ENCODE results near the gene PAOX. TPM values are rescaled to one million over a fixed set of nuclear protein-coding genes. Genes with fewer than 3 reads are reported as not detected.

Gene PAOX
- total and polyA plus RNA-seq, 11 donors: 2.1 to 7.3 (median 3.4) TPM

- H3K4me3 ChIP-seq: peak within 1 kb of the TSS; percentile 69 to 98 (median 84)
- H3K27ac ChIP-seq: peak within 1 kb of the TSS; percentile 53 to 92 (median 88)
- WGBS, 4 donors: 0 to 1% (median 1%) methylated on average over 26 to 69 of the region's 69 CpGs
- H3K36me3 ChIP-seq: peaks cover 0 to 35% (median 33%) of the 10 kb centered on the region in 9 donors
- no peaks in the 10 kb centered on the region for H3K9me3 ChIP-seq
- H3K27me3 ChIP-seq: no peaks in the 10 kb centered on the region
- peak in 1 of 2 donors; percentile 87 for TF ChIP-seq POLR2A (IDR thresholded peaks at IDR 0.05)
- TF ChIP-seq CTCF (IDR thresholded peaks at IDR 0.05): peak in 7 of 12 donors; percentile 8 to 51 (median 35)
- intact Hi-C loops (cut with DNase I): loop anchor here in 1 of 10 donors (5.0 kb wide), 1 partner anchor 87 kb away; the partner anchor contains the start of genes TUBGCP2 and ZNF511
- peak; percentile 94 to 98 (median 98) for ATAC-seq
- H3K4me1 ChIP-seq: peaks cover 3 to 44% (median 10%) of the 10 kb centered on the region in 12 donors
- DNase-seq: peak; percentile 94 to 99 (median 96)
Observed at GRCh38 chr10:133394064-133394663, 15.1 kb downstream of the PAOX start, which contains the start of gene MTG1. TSS of gene MTG1 (plus strand) at chr10:133394157. CDS start at chr10:133394221, 64 bp downstream.

- Histone ChIP-seq H3K27ac (peak overlapping the region; percentile 53 to 92 (median 88)), H3K4me3 (peak overlapping the region; percentile 69 to 98 (median 84)), H3K27me3 (no peaks in the 10 kb centered on the region), H3K9me3 (no peaks in the 10 kb centered on the region), H3K36me3 (peaks cover 0 to 42% (median 37%) of the 10 kb centered on the region in 9 donors), H3K4me1 (peaks cover 0 to 38% (median 10%) of the 10 kb centered on the region in 12 donors)
- WGBS, 4 donors: 29 to 41% (median 32%) methylated on average over 21 of the region's 21 CpGs
- no peak for ATAC-seq
- TF ChIP-seq POLR2A (IDR thresholded peaks at IDR 0.05) (no peak), CTCF (IDR thresholded peaks at IDR 0.05) (no peak)
- DNase-seq: no peak
- intact Hi-C loops (cut with DNase I): loop anchor here in 1 of 10 donors (5.0 kb wide), 1 partner anchor 88 kb away; the partner anchor contains the start of genes TUBGCP2 and ZNF511
Observed at GRCh38 chr10:133394801-133395221, 15.7 kb downstream of the PAOX start.

GRCh38 chr10:133396035-133396624 is 17.1 kb downstream of the PAOX start:
- H3K9me3 ChIP-seq: no peaks in the 10 kb centered on the region
- H3K4me3 ChIP-seq: no peak overlapping the region
- no peak for DNase-seq
- peaks cover 0 to 36% (median 10%) of the 10 kb centered on the region in 12 donors for H3K4me1 ChIP-seq
- H3K36me3 ChIP-seq: peaks cover 0 to 55% (median 48%) of the 10 kb centered on the region in 9 donors
- H3K27me3 ChIP-seq: no peaks in the 10 kb centered on the region
- H3K27ac ChIP-seq: no peak overlapping the region
- WGBS, 4 donors: 90 to 95% (median 94%) methylated on average over 19 of the region's 19 CpGs
- intact Hi-C loops (cut with DNase I): no loop called here
- ATAC-seq: no peak
- TF ChIP-seq POLR2A (IDR thresholded peaks at IDR 0.05) (no peak), CTCF (IDR thresholded peaks at IDR 0.05) (no peak)

- Histone ChIP-seq H3K9me3 (no peaks in the 10 kb centered on the region), H3K4me1 (peaks cover 0 to 39% (median 10%) of the 10 kb centered on the region in 12 donors), H3K36me3 (peaks cover 0 to 72% (median 63%) of the 10 kb centered on the region in 9 donors), H3K27ac (no peak overlapping the region), H3K4me3 (no peak overlapping the region), H3K27me3 (no peaks in the 10 kb centered on the region)
- TF ChIP-seq CTCF (IDR thresholded peaks at IDR 0.05) (no peak), POLR2A (IDR thresholded peaks at IDR 0.05) (no peak)
- intact Hi-C loops (cut with DNase I): no loop called here
- DNase-seq: no peak
- no peak for ATAC-seq
- 94 to 98% (median 97%) methylated on average over 7 of the region's 7 CpGs for WGBS, 4 donors
Observed at GRCh38 chr10:133397938-133398337, 18.9 kb downstream of the PAOX start.
